HEK293 (cell line): ENCODE results near the gene SP6.

Experiments used
- CTCF ChIA-PET: fragments of 350-600 bp; formaldehyde crosslinking; extraction: SDS; loops from one replicate; lab custom pipeline; 2021; ENCODE audit warnings: antibody characterized with exemption; lab: Yijun Ruan, JAX
- POLR2A ChIA-PET: fragments of 300-600 bp; formaldehyde crosslinking; extraction: SDS; loops from one replicate; lab custom pipeline; 2020; ENCODE audit warnings: antibody characterized with exemption, inconsistent platforms; lab: Yijun Ruan, JAX
- H3K27ac ChIP-seq: fragments of 200-500 bp; sonication (Bioruptor generic); 2 replicates; pipeline ENCODE4 v1.5.1; 2014; ENCODE audit warnings: low read depth, low read length, control low read depth, inconsistent platforms; ENCODE audit errors: extremely low read depth
- H3K36me3 ChIP-seq, 2 experiments: fragments of 200-500 bp in 1 of 2; sonication (Bioruptor generic) in 1 of 2; 1 replicate in 1 of 2; 2 replicates in 1 of 2; pipeline ENCODE4 v1.5.1; 2014 to 2017; ENCODE audit warnings: inconsistent platforms in 2 of 2, low read length in 2 of 2; ENCODE audit not compliant: control insufficient read depth in 2 of 2, insufficient read depth in 1 of 2
- H3K4me1 ChIP-seq: fragments of 200-500 bp; sonication (Bioruptor generic); 2 replicates; pipeline ENCODE4 v1.5.1; 2014; ENCODE audit warnings: mild to moderate bottlenecking, low read length, inconsistent platforms; ENCODE audit not compliant: control insufficient read depth, insufficient read depth
- H3K4me3 ChIP-seq: 2 replicates; pipeline ENCODE4 v1.5.1; 2011; ENCODE audit warnings: low read depth, mild to moderate bottlenecking, control low read depth, low read length, moderate library complexity
- H3K9me3 ChIP-seq: fragments of 200-500 bp; sonication (Bioruptor generic); 2 replicates; pipeline ENCODE4 v1.5.1; 2014; ENCODE audit warnings: low read depth, low read length, inconsistent platforms; ENCODE audit not compliant: control insufficient read depth, insufficient read depth
- KLF7 ChIP-seq: fragments of 450-650 bp; formaldehyde crosslinking; IDR thresholded peaks from 2 replicates; pipeline ENCODE4 v1.5.1; 2016; ENCODE audit warnings: missing biosample characterization, missing genetic modification characterization, borderline replicate concordance
- MEIS1 ChIP-seq: sonication (generic); formaldehyde crosslinking; IDR thresholded peaks from 2 replicates; pipeline ENCODE4 v1.8.1; 2022; ENCODE audit warnings: missing genetic modification reagents, mild to moderate bottlenecking, borderline replicate concordance
- REST ChIP-seq: fragments of 450-650 bp; formaldehyde crosslinking; IDR thresholded peaks from 2 replicates; pipeline ENCODE4 v1.5.1; 2016; ENCODE audit warnings: missing biosample characterization, missing genetic modification characterization
- SALL2 ChIP-seq: fragments of 450-650 bp; formaldehyde crosslinking; IDR thresholded peaks from 2 replicates; pipeline ENCODE4 v1.5.0; 2017; ENCODE audit warnings: missing biosample characterization, mild to moderate bottlenecking, missing genetic modification characterization, borderline replicate concordance
- SP2 ChIP-seq: fragments of 450-650 bp; formaldehyde crosslinking; IDR thresholded peaks from 2 replicates; pipeline ENCODE4 v1.5.1; 2016; ENCODE audit warnings: missing biosample characterization, missing genetic modification characterization
- ZBTB17 ChIP-seq: fragments of 450-650 bp; formaldehyde crosslinking; IDR thresholded peaks from 2 replicates; pipeline ENCODE4 v1.5.1; 2016; ENCODE audit warnings: missing biosample characterization, missing genetic modification characterization
- ZBTB8A ChIP-seq: fragments of 450-650 bp; formaldehyde crosslinking; IDR thresholded peaks from 2 replicates; pipeline ENCODE4 v1.5.1; 2016; ENCODE audit warnings: missing biosample characterization, missing genetic modification characterization
- ZIC2 ChIP-seq: fragments of 450-650 bp; formaldehyde crosslinking; IDR thresholded peaks from 2 replicates; pipeline ENCODE4 v1.5.1; 2016; ENCODE audit warnings: missing biosample characterization, missing genetic modification characterization
- ZNF132 ChIP-seq: fragments of 450-650 bp; formaldehyde crosslinking; IDR thresholded peaks from 2 replicates; pipeline ENCODE4 v1.5.1; 2017; ENCODE audit warnings: missing biosample characterization, missing genetic modification characterization, borderline replicate concordance
- ZNF175 ChIP-seq: fragments of 450-650 bp; formaldehyde crosslinking; IDR thresholded peaks from 2 replicates; pipeline ENCODE4 v1.5.1; 2016; ENCODE audit warnings: missing biosample characterization, missing genetic modification characterization
- ZNF184 ChIP-seq: fragments of 450-650 bp; IDR thresholded peaks from 2 replicates; pipeline ENCODE4 v1.5.1; 2018; ENCODE audit warnings: missing biosample characterization, mild to moderate bottlenecking, missing genetic modification characterization
- ZNF221 ChIP-seq: fragments of 450-650 bp; formaldehyde crosslinking; IDR thresholded peaks from 2 replicates; pipeline ENCODE4 v1.5.1; 2017; ENCODE audit warnings: missing biosample characterization, missing genetic modification characterization, borderline replicate concordance
- ZNF266 ChIP-seq: fragments of 450-650 bp; formaldehyde crosslinking; IDR thresholded peaks from 2 replicates; pipeline ENCODE4 v1.5.1; 2016; ENCODE audit warnings: missing biosample characterization, missing genetic modification characterization, low read depth
- ZNF292 ChIP-seq: fragments of 450-650 bp; formaldehyde crosslinking; IDR thresholded peaks from 2 replicates; pipeline ENCODE4 v1.5.1; 2016; ENCODE audit warnings: low read depth, missing biosample characterization, missing genetic modification characterization, borderline replicate concordance
- ZNF37A ChIP-seq: fragments of 450-650 bp; IDR thresholded peaks from 2 replicates; pipeline ENCODE4 v1.5.1; 2018; ENCODE audit warnings: missing biosample characterization, missing genetic modification characterization
- ZNF404 ChIP-seq: fragments of 450-650 bp; formaldehyde crosslinking; IDR thresholded peaks from 2 replicates; pipeline ENCODE4 v1.5.1; 2017; ENCODE audit warnings: missing biosample characterization, missing genetic modification characterization
- ZNF416 ChIP-seq: fragments of 450-650 bp; formaldehyde crosslinking; IDR thresholded peaks from 2 replicates; pipeline ENCODE4 v1.5.1; 2016; ENCODE audit warnings: missing biosample characterization, missing genetic modification characterization
- ZNF521 ChIP-seq: fragments of 450-650 bp; formaldehyde crosslinking; IDR thresholded peaks from 2 replicates; pipeline ENCODE4 v1.5.1; 2017; ENCODE audit warnings: missing biosample characterization, mild to moderate bottlenecking, missing genetic modification characterization
- ZNF558 ChIP-seq: fragments of 450-650 bp; formaldehyde crosslinking; IDR thresholded peaks from 2 replicates; pipeline ENCODE4 v1.5.1; 2016; ENCODE audit warnings: missing biosample characterization, missing genetic modification characterization
- ZNF596 ChIP-seq: fragments of 450-650 bp; IDR thresholded peaks from 2 replicates; pipeline ENCODE4 v1.5.0; 2018; ENCODE audit warnings: missing biosample characterization, mild to moderate bottlenecking, missing genetic modification characterization, moderate library complexity
- ZNF791 ChIP-seq: fragments of 450-650 bp; formaldehyde crosslinking; IDR thresholded peaks from 2 replicates; pipeline ENCODE4 v1.5.1; 2016; ENCODE audit warnings: missing biosample characterization, missing genetic modification characterization
- ZXDB ChIP-seq: fragments of 450-650 bp; formaldehyde crosslinking; IDR thresholded peaks from 2 replicates; pipeline ENCODE4 v1.5.1; 2016; ENCODE audit warnings: missing biosample characterization, missing genetic modification characterization
- TF ChIP-seq, protein P1 (sequence below): fragments of 450-650 bp; formaldehyde crosslinking; IDR thresholded peaks from 2 replicates; pipeline ENCODE4 v1.5.1; 2016; ENCODE audit warnings: missing biosample characterization, missing genetic modification characterization
- TF ChIP-seq, protein P2 (sequence below): fragments of 450-650 bp; formaldehyde crosslinking; IDR thresholded peaks from 2 replicates; pipeline ENCODE4 v1.5.1; 2017; ENCODE audit warnings: missing biosample characterization, missing genetic modification characterization

The SP6 gene

GRCh38 chr17:47806913-47807255, 44.1 kb downstream of the SP6 start:
- Histone ChIP-seq H3K9me3 (no peaks in the 10 kb centered on the region), H3K27ac (no peak overlapping the region), H3K4me3 (no peak overlapping the region), H3K4me1 (no peaks in the 10 kb centered on the region), H3K36me3 (peaks cover 0 to 31% of the 10 kb centered on the region in 2 experiments; a peak in 1 of 3 replicates)
- ChIA-PET CTCF (interaction anchor here (0.6 to 1.1 kb wide), 2 partner anchors 22 to 83 kb away, joined by 4 read pairs; no protein-coding TSS in a partner anchor), POLR2A (no interaction called here)
- TF ChIP-seq SP2 (no peak), ZNF596 (tag by site-specific recombination) (no peak), ZBTB17 (tag by site-specific recombination) (no peak), ZNF175 (tag by site-specific recombination) (no peak), ZNF791 (tag by site-specific recombination) (no peak), ZIC2 (tag by site-specific recombination) (no peak), KLF7 (no peak), SALL2 (tag by site-specific recombination) (no peak), ZNF404 (tag by site-specific recombination) (no peak), ZNF221 (tag by site-specific recombination) (no peak), ZNF521 (tag by site-specific recombination) (no peak), ZXDB (no peak), ZNF266 (tag by site-specific recombination) (no peak), ZNF184 (tag by site-specific recombination) (no peak), MEIS1 (CRISPR knock-in tag) (no peak), ZNF558 (tag by site-specific recombination) (no peak), ZNF292 (tag by site-specific recombination) (no peak)
- TF ChIP-seq, protein P1, sequence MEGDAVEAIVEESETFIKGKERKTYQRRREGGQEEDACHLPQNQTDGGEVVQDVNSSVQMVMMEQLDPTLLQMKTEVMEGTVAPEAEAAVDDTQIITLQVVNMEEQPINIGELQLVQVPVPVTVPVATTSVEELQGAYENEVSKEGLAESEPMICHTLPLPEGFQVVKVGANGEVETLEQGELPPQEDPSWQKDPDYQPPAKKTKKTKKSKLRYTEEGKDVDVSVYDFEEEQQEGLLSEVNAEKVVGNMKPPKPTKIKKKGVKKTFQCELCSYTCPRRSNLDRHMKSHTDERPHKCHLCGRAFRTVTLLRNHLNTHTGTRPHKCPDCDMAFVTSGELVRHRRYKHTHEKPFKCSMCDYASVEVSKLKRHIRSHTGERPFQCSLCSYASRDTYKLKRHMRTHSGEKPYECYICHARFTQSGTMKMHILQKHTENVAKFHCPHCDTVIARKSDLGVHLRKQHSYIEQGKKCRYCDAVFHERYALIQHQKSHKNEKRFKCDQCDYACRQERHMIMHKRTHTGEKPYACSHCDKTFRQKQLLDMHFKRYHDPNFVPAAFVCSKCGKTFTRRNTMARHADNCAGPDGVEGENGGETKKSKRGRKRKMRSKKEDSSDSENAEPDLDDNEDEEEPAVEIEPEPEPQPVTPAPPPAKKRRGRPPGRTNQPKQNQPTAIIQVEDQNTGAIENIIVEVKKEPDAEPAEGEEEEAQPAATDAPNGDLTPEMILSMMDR (tag by site-specific recombination): no peak

GRCh38 chr17:47806026-47806912, 44.7 kb downstream of the SP6 start:
- Histone ChIP-seq H3K4me1 (no peaks in the 10 kb centered on the region), H3K4me3 (no peak overlapping the region), H3K9me3 (no peaks in the 10 kb centered on the region), H3K36me3 (peaks cover 0 to 31% of the 10 kb centered on the region in 2 experiments; a peak in 1 of 3 replicates), H3K27ac (no peak overlapping the region)
- CTCF ChIA-PET: interaction anchor here (0.6 to 1.7 kb wide), 3 partner anchors 22 to 108 kb away, joined by 3 to 4 read pairs (median 4); no protein-coding TSS in a partner anchor
- POLR2A ChIA-PET: no interaction called here
- TF ChIP-seq, protein P2, sequence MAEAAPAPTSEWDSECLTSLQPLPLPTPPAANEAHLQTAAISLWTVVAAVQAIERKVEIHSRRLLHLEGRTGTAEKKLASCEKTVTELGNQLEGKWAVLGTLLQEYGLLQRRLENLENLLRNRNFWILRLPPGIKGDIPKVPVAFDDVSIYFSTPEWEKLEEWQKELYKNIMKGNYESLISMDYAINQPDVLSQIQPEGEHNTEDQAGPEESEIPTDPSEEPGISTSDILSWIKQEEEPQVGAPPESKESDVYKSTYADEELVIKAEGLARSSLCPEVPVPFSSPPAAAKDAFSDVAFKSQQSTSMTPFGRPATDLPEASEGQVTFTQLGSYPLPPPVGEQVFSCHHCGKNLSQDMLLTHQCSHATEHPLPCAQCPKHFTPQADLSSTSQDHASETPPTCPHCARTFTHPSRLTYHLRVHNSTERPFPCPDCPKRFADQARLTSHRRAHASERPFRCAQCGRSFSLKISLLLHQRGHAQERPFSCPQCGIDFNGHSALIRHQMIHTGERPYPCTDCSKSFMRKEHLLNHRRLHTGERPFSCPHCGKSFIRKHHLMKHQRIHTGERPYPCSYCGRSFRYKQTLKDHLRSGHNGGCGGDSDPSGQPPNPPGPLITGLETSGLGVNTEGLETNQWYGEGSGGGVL (tag by site-specific recombination): no peak
- no peak for TF ChIP-seq ZNF416
- no peak for TF ChIP-seq REST (tag by site-specific recombination)
- TF ChIP-seq ZNF132 (tag by site-specific recombination): no peak
- TF ChIP-seq ZBTB8A (tag by site-specific recombination): no peak
- TF ChIP-seq ZNF37A (tag by site-specific recombination): no peak
